Measurements from ENCODE around the gene FIGN.

- TF ChIP-seq, protein P1, sequence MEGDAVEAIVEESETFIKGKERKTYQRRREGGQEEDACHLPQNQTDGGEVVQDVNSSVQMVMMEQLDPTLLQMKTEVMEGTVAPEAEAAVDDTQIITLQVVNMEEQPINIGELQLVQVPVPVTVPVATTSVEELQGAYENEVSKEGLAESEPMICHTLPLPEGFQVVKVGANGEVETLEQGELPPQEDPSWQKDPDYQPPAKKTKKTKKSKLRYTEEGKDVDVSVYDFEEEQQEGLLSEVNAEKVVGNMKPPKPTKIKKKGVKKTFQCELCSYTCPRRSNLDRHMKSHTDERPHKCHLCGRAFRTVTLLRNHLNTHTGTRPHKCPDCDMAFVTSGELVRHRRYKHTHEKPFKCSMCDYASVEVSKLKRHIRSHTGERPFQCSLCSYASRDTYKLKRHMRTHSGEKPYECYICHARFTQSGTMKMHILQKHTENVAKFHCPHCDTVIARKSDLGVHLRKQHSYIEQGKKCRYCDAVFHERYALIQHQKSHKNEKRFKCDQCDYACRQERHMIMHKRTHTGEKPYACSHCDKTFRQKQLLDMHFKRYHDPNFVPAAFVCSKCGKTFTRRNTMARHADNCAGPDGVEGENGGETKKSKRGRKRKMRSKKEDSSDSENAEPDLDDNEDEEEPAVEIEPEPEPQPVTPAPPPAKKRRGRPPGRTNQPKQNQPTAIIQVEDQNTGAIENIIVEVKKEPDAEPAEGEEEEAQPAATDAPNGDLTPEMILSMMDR (conservative IDR thresholded peaks at IDR 0.05): no peak
- TF ChIP-seq ZFX (IDR thresholded peaks at IDR 0.05): no peak
These were observed 24.1 kb downstream of the FIGN start for GRCh38 chr2:163711699-163712098.
